HFFc6 (cell line): ENCODE results near the gene ALS2. TPM values are rescaled to one million over a fixed set of nuclear protein-coding genes. Genes with fewer than 3 reads are reported as not detected.
A peak's percentile ranks its signal among the peaks of the same experiment; 100 is the strongest.

ENCODE experiments used
- DNase-seq: peaks from one replicate; pipeline ENCODE4 v3.0.0-alpha.2; 2018
- H3K27ac Mint-ChIP-seq: 2 replicates; pipeline ENCODE4 v1.8.0; 2020; ENCODE audit warnings: mild to moderate bottlenecking, mixed read lengths
- H3K27me3 Mint-ChIP-seq: 2 replicates; pipeline ENCODE4 v1.8.0; 2021; ENCODE audit warnings: mild to moderate bottlenecking, moderate library complexity, mixed read lengths; ENCODE audit not compliant: insufficient read depth
- H3K36me3 Mint-ChIP-seq: 2 replicates; pipeline ENCODE4 v1.8.0; 2021; ENCODE audit warnings: low read depth, mixed read lengths
- H3K4me1 Mint-ChIP-seq: 2 replicates; pipeline ENCODE4 v1.8.0; 2020; ENCODE audit warnings: low read depth, mixed read lengths
- H3K4me3 Mint-ChIP-seq: 2 replicates; pipeline ENCODE4 v1.8.0; 2020; ENCODE audit warnings: mild to moderate bottlenecking, moderate library complexity, mixed read lengths
- H3K9me3 Mint-ChIP-seq: 2 replicates; pipeline ENCODE4 v1.8.0; 2020; ENCODE audit warnings: mild to moderate bottlenecking, mixed read lengths
- CTCF ChIP-seq: fragments of 200-600 bp; sonication (generic); IDR thresholded peaks from 2 replicates; pipeline ENCODE4 v1.5.0; 2021; ENCODE audit warnings: antibody characterized with exemption, mild to moderate bottlenecking
- long read RNA-seq: library from polyadenylated mRNA; unstranded; transcript quantifications from one replicate; pipeline ENCODE4 v2.0.0, GENCODE V29; 2019
- total RNA-seq, 6 experiments: library from RNA; stranded (reverse); fragmentation: NEBNext Ultra II Directional; extraction: Animal tissue kit (Norgen Biotek cat#: 25700); gene quantifications; 2 replicates in 1 of 6; 3 replicates in 5 of 6; pipeline ENCODE4 v1.2.3, GENCODE V29; 2021

The ALS2 gene
- 10 to 100 TPM; 44.8 to 54.0 (median 46.4) TPM for total RNA-seq
- long read RNA-seq, full-length matches to known transcripts: 20 of 36 reads
- long read RNA-seq, partial matches to known transcripts: 8 of 36 reads
- long read RNA-seq, other reads (novel, unspliced or antisense): 8 of 36 reads

GRCh38 chr2:201780674-201781493 lies at the start of gene ALS2:
Gene ALS2, minus strand, starts transcription at chr2:201780933. Its CDS starts 12,048 bp downstream, at chr2:201768885.
- no peak for TF ChIP-seq CTCF
- peak; percentile 100 for DNase-seq
- no peaks in the 10 kb centered on the region for H3K9me3 Mint-ChIP-seq
- peaks cover 6% of the 10 kb centered on the region for H3K36me3 Mint-ChIP-seq
- H3K27me3 Mint-ChIP-seq: peaks cover 2% of the 10 kb centered on the region
- H3K27ac Mint-ChIP-seq: peak within 1 kb of the TSS; percentile 98
- H3K4me3 Mint-ChIP-seq: peak within 1 kb of the TSS; percentile 97
- H3K4me1 Mint-ChIP-seq: peaks cover 49% of the 10 kb centered on the region

- peaks cover 54% of the 10 kb centered on the region for H3K4me1 Mint-ChIP-seq
- peak overlapping the region; percentile 5; the same call in 1 of the 2 replicates for H3K27ac Mint-ChIP-seq
- DNase-seq: no peak
- peaks cover 69% of the 10 kb centered on the region for H3K36me3 Mint-ChIP-seq
- H3K9me3 Mint-ChIP-seq: no peaks in the 10 kb centered on the region
- TF ChIP-seq CTCF: no peak
- H3K4me3 Mint-ChIP-seq: no peak overlapping the region
- no peaks in the 10 kb centered on the region; the same call in 1 of the 2 replicates for H3K27me3 Mint-ChIP-seq
Measured at GRCh38 chr2:201828220-201828619, 47.5 kb upstream of the ALS2 start.

GRCh38 chr2:201827621-201828020 lies 46.9 kb upstream of the ALS2 start:
- no peak for DNase-seq
- H3K36me3 Mint-ChIP-seq: peaks cover 66% of the 10 kb centered on the region
- H3K27me3 Mint-ChIP-seq: no peaks in the 10 kb centered on the region; the same call in 1 of the 2 replicates
- no peaks in the 10 kb centered on the region for H3K9me3 Mint-ChIP-seq
- H3K27ac Mint-ChIP-seq: peak overlapping the region; percentile 5; the same call in 1 of the 2 replicates
- H3K4me3 Mint-ChIP-seq: 0 out of 2 replicates have a peak overlapping the region, but pooled peaks have one; percentile 5
- H3K4me1 Mint-ChIP-seq: peaks cover 54% of the 10 kb centered on the region
- TF ChIP-seq CTCF: no peak

- Mint-ChIP-seq H3K36me3 (peaks cover 77% of the 10 kb centered on the region), H3K4me3 (no peak overlapping the region), H3K27ac (no peak overlapping the region), H3K27me3 (no peaks in the 10 kb centered on the region), H3K4me1 (peaks cover 29% of the 10 kb centered on the region), H3K9me3 (no peaks in the 10 kb centered on the region)
- TF ChIP-seq CTCF: no peak
- DNase-seq: no peak
Measured at GRCh38 chr2:201824212-201824611, 43.5 kb upstream of the ALS2 start.

- no peak for TF ChIP-seq CTCF
- Mint-ChIP-seq H3K9me3 (no peaks in the 10 kb centered on the region), H3K4me3 (no peak overlapping the region), H3K36me3 (peaks cover 71% of the 10 kb centered on the region), H3K4me1 (peaks cover 31% of the 10 kb centered on the region), H3K27me3 (no peaks in the 10 kb centered on the region; the same call in 1 of the 2 replicates), H3K27ac (no peak overlapping the region)
- DNase-seq: no peak
Measured at GRCh38 chr2:201821080-201821479, 40.3 kb upstream of the ALS2 start.
